HepG2 (cell line): ENCODE data around the gene GSDMA. TPM values are rescaled to one million over a fixed set of nuclear protein-coding genes. Genes with fewer than 3 reads are reported as not detected.

ENCODE experiments used
- ATAC-seq: fragments of 200-7000 bp; cut with Tn5 transposase; 3 replicates; pipeline ENCODE4 v1.9.1; 2020; ENCODE audit warnings: mild to moderate bottlenecking, moderate library complexity
- BruUV-seq: library from RNA; stranded (reverse); fragments of 400-500 nt; replicated peaks from 2 replicates; lab custom pipeline; 2021; lab: Mats Ljungman, UMichigan
- CTCF ChIA-PET: fragments of 300-600 bp; formaldehyde crosslinking; extraction: SDS; loops from one replicate; lab custom pipeline; 2021; ENCODE audit warnings: low total read pairs, inconsistent platforms, low intra/inter-chr PET ratio; lab: Yijun Ruan, JAX
- POLR2A ChIA-PET: fragments of 350-600 bp; sonication (Branson Sonifier 250); formaldehyde crosslinking; loops from one replicate; lab custom pipeline; 2020; ENCODE audit warnings: antibody characterized with exemption, inconsistent platforms; lab: Yijun Ruan, JAX
- DNase-seq: peaks from one replicate; pipeline ENCODE4 v3.0.0-alpha.2; 2015; ENCODE audit warnings: low spot score
- FAIRE-seq: peaks from 3 replicates; lab custom pipeline; 2011; peaks lifted over from hg19 to GRCh38; lab: Jason Lieb, UNC
- H2AFZ ChIP-seq: one replicate; pipeline ENCODE4 v1.6.1; 2011; ENCODE audit warnings: low read length, inconsistent platforms
- H3K27ac ChIP-seq: fragments of 300-600 bp; 3 replicates; pipeline ENCODE4 v1.8.0; 2011; ENCODE audit warnings: mixed run types, mild to moderate bottlenecking, mixed read lengths, low read length, inconsistent platforms; ENCODE audit not compliant: insufficient read depth; ENCODE audit errors: extremely low read length
- H3K27me3 ChIP-seq, 2 experiments: fragments of 200-600 bp in 1 of 2; 2 replicates in 1 of 2; 3 replicates in 1 of 2; pipeline versions ENCODE4 v1.6.0 to v1.8.0; 2011; ENCODE audit warnings: low read length in 2 of 2, mild to moderate bottlenecking in 2 of 2, moderate library complexity in 2 of 2, inconsistent platforms in 1 of 2; ENCODE audit not compliant: insufficient read depth in 2 of 2, control insufficient read depth in 1 of 2
- H3K36me3 ChIP-seq, 2 experiments: fragments of 200-600 bp in 1 of 2; replicated peaks in 1 of 2; 2 replicates in 1 of 2; 3 replicates in 1 of 2; pipeline versions ENCODE4 v1.5.1 to v1.8.0; 2011; ENCODE audit warnings: low read length in 2 of 2, inconsistent platforms in 1 of 2; ENCODE audit not compliant: insufficient read depth in 2 of 2, control insufficient read depth in 1 of 2
- H3K4me1 ChIP-seq: 2 replicates; pipeline ENCODE4 v1.5.1; 2012; ENCODE audit warnings: low read length, inconsistent platforms; ENCODE audit not compliant: insufficient read depth
- H3K4me2 ChIP-seq: 2 replicates; pipeline ENCODE4 v1.6.0; 2011; ENCODE audit warnings: low read depth, low read length, inconsistent platforms
- H3K4me3 ChIP-seq, 3 experiments: fragments of 200-600 bp in 1 of 3; sonication (generic), shearing (Covaris generic) in 1 of 3; replicated peaks in 1 of 3; 2 replicates each; pipeline ENCODE4 v1.5.1; 2011 to 2016; ENCODE audit warnings: low read length in 3 of 3, inconsistent platforms in 2 of 3, low read depth in 2 of 3, mild to moderate bottlenecking in 2 of 3, control low read depth in 1 of 3, mixed read lengths in 1 of 3; ENCODE audit not compliant: insufficient read depth in 1 of 3
- H3K79me2 ChIP-seq: one replicate; pipeline ENCODE4 v1.6.1; 2011; ENCODE audit warnings: low read length, inconsistent platforms; ENCODE audit not compliant: insufficient read depth
- H3K9ac ChIP-seq: 2 replicates; pipeline ENCODE4 v1.6.0; 2011; ENCODE audit warnings: mild to moderate bottlenecking, low read depth, low read length, inconsistent platforms; ENCODE audit not compliant: insufficient read depth
- H3K9me3 ChIP-seq: 2 replicates; pipeline ENCODE4 v1.5.1; 2012; ENCODE audit warnings: mild to moderate bottlenecking, low read length
- H4K20me1 ChIP-seq: 2 replicates; pipeline ENCODE4 v1.6.0; 2011; ENCODE audit warnings: inconsistent platforms, mild to moderate bottlenecking, low read length, moderate library complexity; ENCODE audit not compliant: insufficient read depth
- AGO2 ChIP-seq: fragments of 200-400 bp; formaldehyde crosslinking; optimal IDR thresholded peaks from 2 replicates; pipeline ENCODE3; 2017; ENCODE audit warnings: mild to moderate bottlenecking, low read depth, low read length, moderate library complexity
- CTCF ChIP-seq: sonication (generic); formaldehyde crosslinking; IDR thresholded peaks from 2 replicates; pipeline ENCODE4 v1.5.0; 2020; ENCODE audit warnings: mild to moderate bottlenecking, missing genetic modification reagents, moderate library complexity
- FIP1L1 ChIP-seq: fragments of 200-400 bp; formaldehyde crosslinking; IDR thresholded peaks from 2 replicates; pipeline ENCODE4 v1.6.1; 2018; ENCODE audit warnings: low read depth, mild to moderate bottlenecking, low read length, moderate library complexity, borderline replicate concordance; ENCODE audit not compliant: insufficient read depth
- MYNN ChIP-seq: sonication (generic); formaldehyde crosslinking; IDR thresholded peaks from 2 replicates; pipeline ENCODE4 v1.4.0; 2020; ENCODE audit warnings: mild to moderate bottlenecking, low read depth, missing genetic modification reagents
- SP5 ChIP-seq: IDR thresholded peaks from 2 replicates; pipeline ENCODE4 v1.6.1; 2016; ENCODE audit warnings: low read depth, borderline replicate concordance
- ZNF30 ChIP-seq: sonication (generic); formaldehyde crosslinking; IDR thresholded peaks from 2 replicates; pipeline ENCODE4 v1.5.0; 2020; ENCODE audit warnings: mild to moderate bottlenecking, missing genetic modification reagents
- ZNF335 ChIP-seq: sonication (generic); formaldehyde crosslinking; IDR thresholded peaks from 2 replicates; pipeline ENCODE4 v1.4.0; 2020; ENCODE audit warnings: missing genetic modification reagents
- WGBS: methylation state at CpG from one replicate; pipeline ENCODE4 v1.1.6; 2017; ENCODE audit warnings: low lambda C conversion rate; 5-methylcytosine and 5-hydroxymethylcytosine counted together
- in situ Hi-C: cut with HindIII; loops from 2 replicates; pipeline ENCODE4 v1.10.0; 2017; ENCODE audit warnings: low pct_unique_long_range_greater_than_20kb; ENCODE audit not compliant: extremely low pct_ligation_motif_present
- intact Hi-C: fragments of 100-400 bp; cut with micrococcal nuclease; formaldehyde crosslinking; loops from one replicate; pipeline ENCODE4 v1.10.0; 2022; ENCODE audit not compliant: unreplicated experiment
- polyA plus RNA-seq, 8 experiments: library from polyadenylated mRNA; depleted of rRNA in 3 of 8; stranded (reverse) in 7 of 8; unstranded in 1 of 8; fragments of >200 nt; fragmentation: Illumina TruSeq in 4 of 8; extraction: Trizol in 4 of 8; gene quantifications; 2 replicates each; pipeline versions ENCODE4 v1.2.1 to v1.2.3, GENCODE V29; 2011 to 2016; ENCODE audit warnings: low read depth in 4 of 8, missing spikeins in 1 of 8, mixed read lengths in 1 of 8; ENCODE audit not compliant: insufficient read depth in 1 of 8
- total RNA-seq, 5 experiments: library from RNA; depleted of rRNA; stranded (reverse); fragments of >200 nt; fragmentation: Illumina TruSeq; extraction: Trizol; gene quantifications; 2 replicates each; pipeline ENCODE4 v1.2.3, GENCODE V29; 2016; ENCODE audit warnings: low read depth in 1 of 5
- TF ChIP-seq, protein P1 (sequence below): IDR thresholded peaks from 2 replicates; pipeline ENCODE4 v1.6.1; 2012; ENCODE audit warnings: low read depth, low read length, improper control_type of control experiment
- TF ChIP-seq, protein P2 (sequence below): sonication (generic); formaldehyde crosslinking; conservative IDR thresholded peaks from 2 replicates; pipeline ENCODE4 v1.4.0; 2020; ENCODE audit warnings: missing genetic modification reagents
- TF ChIP-seq, protein P3 (sequence below): sonication (generic); formaldehyde crosslinking; IDR thresholded peaks from 2 replicates; pipeline ENCODE4; 2020; ENCODE audit warnings: missing genetic modification reagents, mild to moderate bottlenecking, borderline replicate concordance

Gene GSDMA
- total and polyA plus RNA-seq, 2 of the 13 experiments (the other 11 are each of a cell fraction or from before 2014, with no cell fraction given) = not detected

DNA sequence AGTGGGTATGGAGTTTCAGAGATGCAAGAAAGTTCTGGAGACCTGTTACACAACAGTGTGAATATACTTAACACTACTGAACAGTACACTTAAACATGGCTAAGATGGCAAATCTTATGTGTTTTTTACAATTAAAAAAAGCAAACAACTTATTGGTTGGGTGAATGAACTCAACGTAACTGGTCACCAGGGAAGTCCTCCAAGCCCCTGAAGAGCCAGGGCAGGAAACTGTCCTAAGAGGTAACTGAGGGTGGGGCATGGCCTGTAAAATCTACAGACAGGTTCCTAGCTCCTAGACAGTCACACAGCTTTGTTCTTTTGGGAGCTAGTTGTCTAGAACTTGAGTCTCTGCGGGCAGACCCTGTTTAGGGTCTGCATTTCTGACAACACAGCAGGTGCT is 62.8 kb downstream of the GSDMA start (continued):
- TF ChIP-seq ZNF30 (CRISPR knock-in tag) = no peak

DNA sequence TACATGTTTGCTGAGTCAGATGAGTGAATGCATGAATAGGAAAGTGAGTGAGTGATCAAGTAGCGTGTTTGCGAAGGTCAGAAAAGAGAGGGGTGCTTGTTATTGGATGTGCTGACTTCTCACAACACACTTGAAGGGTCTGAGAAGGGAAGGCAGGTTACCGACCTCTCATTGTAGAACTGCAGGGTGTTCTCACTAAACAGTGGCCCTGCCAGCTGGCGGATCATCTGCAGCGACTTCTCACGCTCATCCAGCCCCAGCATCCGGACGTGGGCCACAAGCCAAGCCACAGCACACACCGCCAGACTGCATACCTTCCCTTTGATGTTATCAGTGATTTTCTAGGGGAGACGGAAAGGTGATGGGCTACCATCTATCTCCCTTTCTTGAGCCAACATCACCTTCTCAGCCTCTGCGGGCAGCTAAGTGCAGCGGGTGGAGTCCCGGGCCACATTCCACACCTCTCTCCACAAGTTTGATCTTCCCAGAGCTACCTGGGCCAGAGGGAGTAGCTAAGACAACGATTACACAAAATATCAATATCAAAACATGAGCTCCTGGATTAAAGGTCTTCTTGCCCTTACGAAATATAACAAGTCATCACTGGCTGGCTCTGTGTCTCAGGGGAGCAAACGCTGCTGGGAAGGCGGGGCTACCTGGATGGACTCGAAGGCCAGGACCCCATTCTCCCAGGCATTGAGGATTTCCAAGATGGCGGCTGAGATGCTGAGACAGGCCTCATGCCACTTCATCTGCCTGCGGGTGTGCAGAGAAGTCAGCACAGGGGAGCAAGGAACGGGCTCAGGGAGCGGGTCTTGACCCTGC is 63.4 kb downstream of the GSDMA start:
- H3K9ac ChIP-seq = no peak overlapping the region
- no peak overlapping the region for H3K4me2 ChIP-seq
- BruUV-seq = no TSS peak
- in situ Hi-C loops = no loop called here
- no peak overlapping the region for H3K4me3 ChIP-seq
- no peak for ATAC-seq
- ChIA-PET CTCF (interaction anchor here (1.6 to 2.7 kb wide), 2 partner anchors 12 to 49 kb away, joined by 6 to 56 read pairs; partner anchors contain the start of gene CSF3), POLR2A (interaction anchor here (0.6 kb wide), 1 partner anchor 107 kb away, joined by 4 read pairs; no protein-coding TSS in a partner anchor)
- no peaks in the 10 kb centered on the region for H3K79me2 ChIP-seq
- H3K4me1 ChIP-seq = no peaks in the 10 kb centered on the region
- no peak for FAIRE-seq
- WGBS = 94% methylated on average over 20 of the region's 22 CpGs
- no peaks in the 10 kb centered on the region for H3K27me3 ChIP-seq
- no peaks in the 10 kb centered on the region for H3K9me3 ChIP-seq
- intact Hi-C loops = no loop called here
- peaks cover 40 to 74% of the 10 kb centered on the region in 2 experiments for H3K36me3 ChIP-seq
- no peak overlapping the region for H2AFZ ChIP-seq
- no peak for DNase-seq
- no peaks in the 10 kb centered on the region for H4K20me1 ChIP-seq
- no peak overlapping the region for H3K27ac ChIP-seq
- TF ChIP-seq ZNF335 (CRISPR knock-in tag) = no peak
- TF ChIP-seq, protein P1, sequence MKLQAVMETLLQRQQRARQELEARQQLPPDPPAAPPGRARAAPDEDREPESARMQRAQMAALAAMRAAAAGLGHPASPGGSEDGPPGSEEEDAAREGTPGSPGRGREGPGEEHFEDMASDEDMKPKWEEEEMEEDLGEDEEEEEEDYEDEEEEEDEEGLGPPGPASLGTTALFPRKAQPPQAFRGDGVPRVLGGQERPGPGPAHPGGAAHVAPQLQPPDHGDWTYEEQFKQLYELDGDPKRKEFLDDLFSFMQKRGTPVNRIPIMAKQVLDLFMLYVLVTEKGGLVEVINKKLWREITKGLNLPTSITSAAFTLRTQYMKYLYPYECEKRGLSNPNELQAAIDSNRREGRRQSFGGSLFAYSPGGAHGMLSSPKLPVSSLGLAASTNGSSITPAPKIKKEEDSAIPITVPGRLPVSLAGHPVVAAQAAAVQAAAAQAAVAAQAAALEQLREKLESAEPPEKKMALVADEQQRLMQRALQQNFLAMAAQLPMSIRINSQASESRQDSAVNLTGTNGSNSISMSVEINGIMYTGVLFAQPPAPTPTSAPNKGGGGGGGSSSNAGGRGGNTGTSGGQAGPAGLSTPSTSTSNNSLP = no peak
- TF ChIP-seq SP5 (CRISPR knock-in tag) = no peak
- no peak for TF ChIP-seq AGO2
- TF ChIP-seq MYNN (CRISPR knock-in tag) = no peak
- TF ChIP-seq, protein P2, sequence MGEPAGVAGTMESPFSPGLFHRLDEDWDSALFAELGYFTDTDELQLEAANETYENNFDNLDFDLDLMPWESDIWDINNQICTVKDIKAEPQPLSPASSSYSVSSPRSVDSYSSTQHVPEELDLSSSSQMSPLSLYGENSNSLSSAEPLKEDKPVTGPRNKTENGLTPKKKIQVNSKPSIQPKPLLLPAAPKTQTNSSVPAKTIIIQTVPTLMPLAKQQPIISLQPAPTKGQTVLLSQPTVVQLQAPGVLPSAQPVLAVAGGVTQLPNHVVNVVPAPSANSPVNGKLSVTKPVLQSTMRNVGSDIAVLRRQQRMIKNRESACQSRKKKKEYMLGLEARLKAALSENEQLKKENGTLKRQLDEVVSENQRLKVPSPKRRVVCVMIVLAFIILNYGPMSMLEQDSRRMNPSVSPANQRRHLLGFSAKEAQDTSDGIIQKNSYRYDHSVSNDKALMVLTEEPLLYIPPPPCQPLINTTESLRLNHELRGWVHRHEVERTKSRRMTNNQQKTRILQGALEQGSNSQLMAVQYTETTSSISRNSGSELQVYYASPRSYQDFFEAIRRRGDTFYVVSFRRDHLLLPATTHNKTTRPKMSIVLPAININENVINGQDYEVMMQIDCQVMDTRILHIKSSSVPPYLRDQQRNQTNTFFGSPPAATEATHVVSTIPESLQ (CRISPR knock-in tag) = no peak
- TF ChIP-seq FIP1L1 = no peak
- TF ChIP-seq, protein P3, sequence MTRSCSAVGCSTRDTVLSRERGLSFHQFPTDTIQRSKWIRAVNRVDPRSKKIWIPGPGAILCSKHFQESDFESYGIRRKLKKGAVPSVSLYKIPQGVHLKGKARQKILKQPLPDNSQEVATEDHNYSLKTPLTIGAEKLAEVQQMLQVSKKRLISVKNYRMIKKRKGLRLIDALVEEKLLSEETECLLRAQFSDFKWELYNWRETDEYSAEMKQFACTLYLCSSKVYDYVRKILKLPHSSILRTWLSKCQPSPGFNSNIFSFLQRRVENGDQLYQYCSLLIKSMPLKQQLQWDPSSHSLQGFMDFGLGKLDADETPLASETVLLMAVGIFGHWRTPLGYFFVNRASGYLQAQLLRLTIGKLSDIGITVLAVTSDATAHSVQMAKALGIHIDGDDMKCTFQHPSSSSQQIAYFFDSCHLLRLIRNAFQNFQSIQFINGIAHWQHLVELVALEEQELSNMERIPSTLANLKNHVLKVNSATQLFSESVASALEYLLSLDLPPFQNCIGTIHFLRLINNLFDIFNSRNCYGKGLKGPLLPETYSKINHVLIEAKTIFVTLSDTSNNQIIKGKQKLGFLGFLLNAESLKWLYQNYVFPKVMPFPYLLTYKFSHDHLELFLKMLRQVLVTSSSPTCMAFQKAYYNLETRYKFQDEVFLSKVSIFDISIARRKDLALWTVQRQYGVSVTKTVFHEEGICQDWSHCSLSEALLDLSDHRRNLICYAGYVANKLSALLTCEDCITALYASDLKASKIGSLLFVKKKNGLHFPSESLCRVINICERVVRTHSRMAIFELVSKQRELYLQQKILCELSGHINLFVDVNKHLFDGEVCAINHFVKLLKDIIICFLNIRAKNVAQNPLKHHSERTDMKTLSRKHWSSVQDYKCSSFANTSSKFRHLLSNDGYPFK = no peak
- TF ChIP-seq CTCF (CRISPR knock-in tag) = no peak
